B cell (primary cell): ENCODE measurements around the gene GPR33.

Source experiments
- CTCF ChIP-seq: fragments of 200-600 bp; IDR thresholded peaks from one replicate; pipeline ENCODE4 v1.8.0; 2022; ENCODE audit warnings: antibody characterized with exemption, mild to moderate bottlenecking
- EZH2 ChIP-seq: IDR thresholded peaks from 2 replicates; pipeline ENCODE4 v1.6.1; 2012; ENCODE audit warnings: borderline replicate concordance, low read depth, mild to moderate bottlenecking, moderate library complexity, low read length; ENCODE audit not compliant: insufficient read depth, poor library complexity, severe bottlenecking

- TF ChIP-seq CTCF (no peak), EZH2 (no peak)
These were observed 29.9 kb downstream of the GPR33 start for GRCh38 chr14:31457665-31458659.
